Measurements from ENCODE around the gene GPC6.

DNA sequence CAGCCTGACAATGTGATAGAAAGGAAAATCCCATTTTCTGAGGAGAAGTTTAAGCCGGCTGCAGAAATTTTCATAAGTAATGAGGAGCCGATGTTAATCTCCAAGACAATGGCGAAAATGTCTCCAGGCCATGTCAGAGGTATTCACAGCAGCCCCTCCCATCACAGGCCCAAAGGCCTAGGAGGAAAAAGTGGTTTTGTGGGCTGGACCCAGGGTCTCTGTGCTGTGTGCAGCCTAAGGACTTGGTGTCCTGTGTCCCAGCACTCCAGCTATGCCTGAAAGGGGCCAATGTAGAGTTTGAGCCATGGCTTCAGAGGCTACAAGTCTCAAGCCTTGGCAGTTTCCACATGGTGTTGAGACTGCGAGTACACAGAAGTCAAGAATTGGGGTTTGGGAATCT, 32.9 kb upstream of the GPC6 start:
- TF ChIP-seq EGR1 (IDR thresholded peaks at IDR 0.05; ENCODE audit: low read depth) (no peak), CTCF (IDR thresholded peaks at IDR 0.05 in 2 of 3, conservative IDR thresholded peaks at IDR 0.05 in 1 of 3; ENCODE audit: borderline replicate concordance in 1 of 3, insufficient read depth in 1 of 3, low read depth in 2 of 3, low read length in 2 of 3) (no peak), POLR2AphosphoS5 (IDR thresholded peaks at IDR 0.05; ENCODE audit: low read depth, low read length) (no peak), EZH2phosphoT487 (IDR thresholded peaks at IDR 0.05; ENCODE audit: borderline replicate concordance) (no peak), EZH2 (IDR thresholded peaks at IDR 0.05) (no peak), POLR2A (IDR thresholded peaks at IDR 0.05; ENCODE audit: borderline replicate concordance, extremely low read depth, insufficient read depth, insufficient read length) (no peak), YY1 (IDR thresholded peaks at IDR 0.05; ENCODE audit: extremely low read depth, insufficient replicate concordance, low read depth, low read length) (no peak), SP1 (IDR thresholded peaks at IDR 0.05; ENCODE audit: low read depth) (no peak), RAD21 (IDR thresholded peaks at IDR 0.05; ENCODE audit: low read depth) (no peak), FOSL1 (IDR thresholded peaks at IDR 0.05; ENCODE audit: low read depth) (no peak), JUND (IDR thresholded peaks at IDR 0.05) (no peak)
- TF ChIP-seq, protein P1, sequence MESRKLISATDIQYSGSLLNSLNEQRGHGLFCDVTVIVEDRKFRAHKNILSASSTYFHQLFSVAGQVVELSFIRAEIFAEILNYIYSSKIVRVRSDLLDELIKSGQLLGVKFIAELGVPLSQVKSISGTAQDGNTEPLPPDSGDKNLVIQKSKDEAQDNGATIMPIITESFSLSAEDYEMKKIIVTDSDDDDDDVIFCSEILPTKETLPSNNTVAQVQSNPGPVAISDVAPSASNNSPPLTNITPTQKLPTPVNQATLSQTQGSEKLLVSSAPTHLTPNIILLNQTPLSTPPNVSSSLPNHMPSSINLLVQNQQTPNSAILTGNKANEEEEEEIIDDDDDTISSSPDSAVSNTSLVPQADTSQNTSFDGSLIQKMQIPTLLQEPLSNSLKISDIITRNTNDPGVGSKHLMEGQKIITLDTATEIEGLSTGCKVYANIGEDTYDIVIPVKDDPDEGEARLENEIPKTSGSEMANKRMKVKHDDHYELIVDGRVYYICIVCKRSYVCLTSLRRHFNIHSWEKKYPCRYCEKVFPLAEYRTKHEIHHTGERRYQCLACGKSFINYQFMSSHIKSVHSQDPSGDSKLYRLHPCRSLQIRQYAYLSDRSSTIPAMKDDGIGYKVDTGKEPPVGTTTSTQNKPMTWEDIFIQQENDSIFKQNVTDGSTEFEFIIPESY (IDR thresholded peaks at IDR 0.05; ENCODE audit: extremely low read depth, insufficient replicate concordance, low read length), result no peak
- TF ChIP-seq, protein P2, sequence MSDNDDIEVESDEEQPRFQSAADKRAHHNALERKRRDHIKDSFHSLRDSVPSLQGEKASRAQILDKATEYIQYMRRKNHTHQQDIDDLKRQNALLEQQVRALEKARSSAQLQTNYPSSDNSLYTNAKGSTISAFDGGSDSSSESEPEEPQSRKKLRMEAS (IDR thresholded peaks at IDR 0.05), result no peak
